K562 (cell line): Measurements from ENCODE around the gene PODXL2. TPM values are rescaled to one million over a fixed set of nuclear protein-coding genes. Genes with fewer than 3 reads are reported as not detected.

Experiments
- RERE ChIP-seq: sonication (generic); formaldehyde crosslinking; IDR thresholded peaks from 2 replicates; pipeline ENCODE4 v1.8.0; 2023; ENCODE audit warnings: missing genetic modification reagents, mild to moderate bottlenecking, borderline replicate concordance
- SMAD1 ChIP-seq: fragments of 150-350 bp; IDR thresholded peaks from 2 replicates; pipeline ENCODE4 v1.6.1; 2014; ENCODE audit warnings: low read length, low read depth; ENCODE audit not compliant: partially characterized antibody
- SMAD2 ChIP-seq: fragments of 150-350 bp; IDR thresholded peaks from 2 replicates; pipeline ENCODE4 v1.6.1; 2014; ENCODE audit warnings: low read depth, mild to moderate bottlenecking, low read length
- TAF7 ChIP-seq: fragments of 450-650 bp; IDR thresholded peaks from 2 replicates; pipeline ENCODE4 v1.6.1; 2016; ENCODE audit warnings: missing genetic modification characterization, missing compliant biosample characterization
- THAP7 ChIP-seq: fragments of 250-450 bp; sonication (Bioruptor Pico); IDR thresholded peaks from 2 replicates; pipeline ENCODE4 v1.5.0; 2021
- ZNF449 ChIP-seq: fragments of 250-450 bp; sonication (Bioruptor Pico); IDR thresholded peaks from 2 replicates; pipeline ENCODE4 v1.8.0; 2022; ENCODE audit warnings: moderate library complexity, mild to moderate bottlenecking, inconsistent platforms
- polyA plus RNA-seq, 8 experiments: library from polyadenylated mRNA; depleted of rRNA in 4 of 8; stranded (reverse) in 5 of 8; unstranded in 3 of 8; fragments of >200 nt; fragmentation: Nextera tagmentation in 2 of 8; fragmentation: Illumina TruSeq in 1 of 8; extraction: Ambion mirVana in 2 of 8; extraction: Trizol in 1 of 8; gene quantifications; 2 replicates each; pipeline versions ENCODE4 v1.2.1 to v1.2.3, GENCODE V29; 2011 to 2014; ENCODE audit warnings: inconsistent platforms in 1 of 8, missing spikeins in 1 of 8
- total RNA-seq, 7 experiments: library from RNA; depleted of rRNA in 6 of 7; stranded (reverse); fragments of >200 nt in 6 of 7; fragmentation: Illumina TruSeq in 2 of 7; extraction: Trizol in 2 of 7; gene quantifications; 2 replicates each; pipeline versions ENCODE4 v1.2.1 to v1.2.3, GENCODE V29; 2011 to 2021; ENCODE audit warnings: low replicate concordance in 1 of 7

The PODXL2 gene
- total and polyA plus RNA-seq, 9 of the 15 experiments (the other 6 are each of a cell fraction or from before 2014, with no cell fraction given), result 0.03 to 52.5 (median 21.9) TPM

GRCh38 chr3:127693336-127693843 is 64.4 kb downstream of the PODXL2 start (continued):
- TF ChIP-seq ZNF449 (no peak), TAF7 (tag) (no peak), THAP7 (CRISPR knock-in tag) (no peak), SMAD2 (no peak), RERE (CRISPR knock-in tag) (no peak), SMAD1 (no peak)
